Vagina (tissue), 2 donors: ENCODE data around the gene FN1.

Experiments used
- POLR2A ChIP-seq, 2 donors: fragments of 450-650 bp; IDR thresholded peaks; one replicate each; pipeline ENCODE4 v1.6.1; 2017; ENCODE audit warnings: antibody characterized with exemption in 2 of 2, mild to moderate bottlenecking in 2 of 2, moderate library complexity in 2 of 2
- POLR2AphosphoS5 ChIP-seq, 2 donors: sonication (generic); formaldehyde crosslinking; IDR thresholded peaks; one replicate each; pipeline ENCODE4 v1.9.0; 2017; ENCODE audit warnings: antibody characterized with exemption in 2 of 2, mild to moderate bottlenecking in 2 of 2, low read depth in 1 of 2; ENCODE audit not compliant: insufficient read depth in 1 of 2
- TF ChIP-seq, protein P1 (sequence below), 3 experiments: fragments of 450-650 bp in 2 of 3; fragments of 200-600 bp in 1 of 3; sonication (generic) in 1 of 3; IDR thresholded peaks; one replicate each; pipeline ENCODE4 v1.5.1; 2017 to 2019; ENCODE audit warnings: antibody characterized with exemption in 3 of 3, mild to moderate bottlenecking in 2 of 3, moderate library complexity in 2 of 3

DNA sequence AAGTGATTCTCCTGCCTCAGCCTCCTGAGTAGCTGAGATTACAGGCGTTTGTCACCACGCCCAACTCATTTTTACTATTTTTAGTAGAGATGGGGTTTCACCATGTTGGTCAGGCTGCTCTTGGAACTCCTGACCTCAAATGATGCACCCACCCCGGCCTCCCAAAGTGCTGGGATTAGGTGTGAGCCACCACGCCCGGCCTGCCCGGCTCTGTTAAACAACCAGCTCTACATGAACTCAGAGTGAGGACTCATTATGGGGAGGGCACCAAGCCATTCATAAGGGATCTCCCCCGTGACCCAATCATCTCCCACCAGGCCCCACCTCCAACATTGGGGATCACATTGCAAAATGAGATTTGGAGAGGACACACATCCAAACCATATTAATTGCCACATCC, 115.2 kb downstream of the FN1 start:
- TF ChIP-seq POLR2A (IDR thresholded peaks at IDR 0.05) (no peak), POLR2AphosphoS5 (IDR thresholded peaks at IDR 0.05; ENCODE audit: insufficient read depth in 1 of 2, low read depth in 1 of 2) (no peak)
- TF ChIP-seq, protein P1, sequence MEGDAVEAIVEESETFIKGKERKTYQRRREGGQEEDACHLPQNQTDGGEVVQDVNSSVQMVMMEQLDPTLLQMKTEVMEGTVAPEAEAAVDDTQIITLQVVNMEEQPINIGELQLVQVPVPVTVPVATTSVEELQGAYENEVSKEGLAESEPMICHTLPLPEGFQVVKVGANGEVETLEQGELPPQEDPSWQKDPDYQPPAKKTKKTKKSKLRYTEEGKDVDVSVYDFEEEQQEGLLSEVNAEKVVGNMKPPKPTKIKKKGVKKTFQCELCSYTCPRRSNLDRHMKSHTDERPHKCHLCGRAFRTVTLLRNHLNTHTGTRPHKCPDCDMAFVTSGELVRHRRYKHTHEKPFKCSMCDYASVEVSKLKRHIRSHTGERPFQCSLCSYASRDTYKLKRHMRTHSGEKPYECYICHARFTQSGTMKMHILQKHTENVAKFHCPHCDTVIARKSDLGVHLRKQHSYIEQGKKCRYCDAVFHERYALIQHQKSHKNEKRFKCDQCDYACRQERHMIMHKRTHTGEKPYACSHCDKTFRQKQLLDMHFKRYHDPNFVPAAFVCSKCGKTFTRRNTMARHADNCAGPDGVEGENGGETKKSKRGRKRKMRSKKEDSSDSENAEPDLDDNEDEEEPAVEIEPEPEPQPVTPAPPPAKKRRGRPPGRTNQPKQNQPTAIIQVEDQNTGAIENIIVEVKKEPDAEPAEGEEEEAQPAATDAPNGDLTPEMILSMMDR (IDR thresholded peaks at IDR 0.05), result no peak
